ENCODE data around the gene LMAN2.

GRCh38 chr5:177369645-177370440 is 18.4 kb upstream of the LMAN2 start:
- TF ChIP-seq, protein P1, sequence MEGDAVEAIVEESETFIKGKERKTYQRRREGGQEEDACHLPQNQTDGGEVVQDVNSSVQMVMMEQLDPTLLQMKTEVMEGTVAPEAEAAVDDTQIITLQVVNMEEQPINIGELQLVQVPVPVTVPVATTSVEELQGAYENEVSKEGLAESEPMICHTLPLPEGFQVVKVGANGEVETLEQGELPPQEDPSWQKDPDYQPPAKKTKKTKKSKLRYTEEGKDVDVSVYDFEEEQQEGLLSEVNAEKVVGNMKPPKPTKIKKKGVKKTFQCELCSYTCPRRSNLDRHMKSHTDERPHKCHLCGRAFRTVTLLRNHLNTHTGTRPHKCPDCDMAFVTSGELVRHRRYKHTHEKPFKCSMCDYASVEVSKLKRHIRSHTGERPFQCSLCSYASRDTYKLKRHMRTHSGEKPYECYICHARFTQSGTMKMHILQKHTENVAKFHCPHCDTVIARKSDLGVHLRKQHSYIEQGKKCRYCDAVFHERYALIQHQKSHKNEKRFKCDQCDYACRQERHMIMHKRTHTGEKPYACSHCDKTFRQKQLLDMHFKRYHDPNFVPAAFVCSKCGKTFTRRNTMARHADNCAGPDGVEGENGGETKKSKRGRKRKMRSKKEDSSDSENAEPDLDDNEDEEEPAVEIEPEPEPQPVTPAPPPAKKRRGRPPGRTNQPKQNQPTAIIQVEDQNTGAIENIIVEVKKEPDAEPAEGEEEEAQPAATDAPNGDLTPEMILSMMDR (IDR thresholded peaks at IDR 0.05), result no peak
- TF ChIP-seq, protein P2, sequence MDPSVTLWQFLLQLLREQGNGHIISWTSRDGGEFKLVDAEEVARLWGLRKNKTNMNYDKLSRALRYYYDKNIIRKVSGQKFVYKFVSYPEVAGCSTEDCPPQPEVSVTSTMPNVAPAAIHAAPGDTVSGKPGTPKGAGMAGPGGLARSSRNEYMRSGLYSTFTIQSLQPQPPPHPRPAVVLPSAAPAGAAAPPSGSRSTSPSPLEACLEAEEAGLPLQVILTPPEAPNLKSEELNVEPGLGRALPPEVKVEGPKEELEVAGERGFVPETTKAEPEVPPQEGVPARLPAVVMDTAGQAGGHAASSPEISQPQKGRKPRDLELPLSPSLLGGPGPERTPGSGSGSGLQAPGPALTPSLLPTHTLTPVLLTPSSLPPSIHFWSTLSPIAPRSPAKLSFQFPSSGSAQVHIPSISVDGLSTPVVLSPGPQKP (IDR thresholded peaks at IDR 0.05; ENCODE audit: low read depth, low read length), result no peak
- TF ChIP-seq USF2 (IDR thresholded peaks at IDR 0.05) (no peak), POLR2A (IDR thresholded peaks at IDR 0.05; ENCODE audit: low read length) (no peak), RAD21 (conservative IDR thresholded peaks at IDR 0.05 in 1 of 2, IDR thresholded peaks at IDR 0.05 in 1 of 2) (no peak), RFX5 (IDR thresholded peaks at IDR 0.05) (no peak), CHD4 (IDR thresholded peaks at IDR 0.05; ENCODE audit: borderline replicate concordance) (no peak), MAZ (IDR thresholded peaks at IDR 0.05; ENCODE audit: borderline replicate concordance, low read depth, low read length) (no peak), POLR2AphosphoS2 (conservative IDR thresholded peaks at IDR 0.05; ENCODE audit: low read length) (no peak)
- TF ChIP-seq, protein P3, sequence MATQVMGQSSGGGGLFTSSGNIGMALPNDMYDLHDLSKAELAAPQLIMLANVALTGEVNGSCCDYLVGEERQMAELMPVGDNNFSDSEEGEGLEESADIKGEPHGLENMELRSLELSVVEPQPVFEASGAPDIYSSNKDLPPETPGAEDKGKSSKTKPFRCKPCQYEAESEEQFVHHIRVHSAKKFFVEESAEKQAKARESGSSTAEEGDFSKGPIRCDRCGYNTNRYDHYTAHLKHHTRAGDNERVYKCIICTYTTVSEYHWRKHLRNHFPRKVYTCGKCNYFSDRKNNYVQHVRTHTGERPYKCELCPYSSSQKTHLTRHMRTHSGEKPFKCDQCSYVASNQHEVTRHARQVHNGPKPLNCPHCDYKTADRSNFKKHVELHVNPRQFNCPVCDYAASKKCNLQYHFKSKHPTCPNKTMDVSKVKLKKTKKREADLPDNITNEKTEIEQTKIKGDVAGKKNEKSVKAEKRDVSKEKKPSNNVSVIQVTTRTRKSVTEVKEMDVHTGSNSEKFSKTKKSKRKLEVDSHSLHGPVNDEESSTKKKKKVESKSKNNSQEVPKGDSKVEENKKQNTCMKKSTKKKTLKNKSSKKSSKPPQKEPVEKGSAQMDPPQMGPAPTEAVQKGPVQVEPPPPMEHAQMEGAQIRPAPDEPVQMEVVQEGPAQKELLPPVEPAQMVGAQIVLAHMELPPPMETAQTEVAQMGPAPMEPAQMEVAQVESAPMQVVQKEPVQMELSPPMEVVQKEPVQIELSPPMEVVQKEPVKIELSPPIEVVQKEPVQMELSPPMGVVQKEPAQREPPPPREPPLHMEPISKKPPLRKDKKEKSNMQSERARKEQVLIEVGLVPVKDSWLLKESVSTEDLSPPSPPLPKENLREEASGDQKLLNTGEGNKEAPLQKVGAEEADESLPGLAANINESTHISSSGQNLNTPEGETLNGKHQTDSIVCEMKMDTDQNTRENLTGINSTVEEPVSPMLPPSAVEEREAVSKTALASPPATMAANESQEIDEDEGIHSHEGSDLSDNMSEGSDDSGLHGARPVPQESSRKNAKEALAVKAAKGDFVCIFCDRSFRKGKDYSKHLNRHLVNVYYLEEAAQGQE (IDR thresholded peaks at IDR 0.05), result no peak
